ENCODE results near the gene DHRS11. TPM values are rescaled to one million over a fixed set of nuclear protein-coding genes. Genes with fewer than 3 reads are reported as not detected.

The DHRS11 gene
- total and polyA plus RNA-seq, 2 experiments from 2014 or later = 23.4 to 36.7 TPM

DNA sequence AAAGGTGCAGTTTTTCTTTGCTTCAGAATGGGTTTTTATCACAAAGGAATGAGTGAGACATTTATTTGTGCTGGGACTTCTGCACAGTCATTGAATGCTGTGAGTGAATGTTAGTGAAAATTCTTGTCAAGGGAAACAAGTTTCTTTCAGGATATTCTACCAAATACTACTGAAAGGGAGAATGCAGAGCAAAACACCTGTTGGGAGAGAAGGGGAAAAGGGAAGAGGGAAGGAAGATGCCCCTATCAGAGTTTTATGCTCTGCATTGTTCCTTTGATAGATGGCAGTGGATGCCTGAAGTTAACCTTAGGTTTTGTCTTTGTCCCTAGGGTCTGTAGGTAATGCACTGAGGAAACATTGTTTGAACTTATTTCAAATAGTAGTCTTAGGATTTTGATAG is 43.9 kb upstream of the DHRS11 start (continued):
- TF ChIP-seq, protein P1, sequence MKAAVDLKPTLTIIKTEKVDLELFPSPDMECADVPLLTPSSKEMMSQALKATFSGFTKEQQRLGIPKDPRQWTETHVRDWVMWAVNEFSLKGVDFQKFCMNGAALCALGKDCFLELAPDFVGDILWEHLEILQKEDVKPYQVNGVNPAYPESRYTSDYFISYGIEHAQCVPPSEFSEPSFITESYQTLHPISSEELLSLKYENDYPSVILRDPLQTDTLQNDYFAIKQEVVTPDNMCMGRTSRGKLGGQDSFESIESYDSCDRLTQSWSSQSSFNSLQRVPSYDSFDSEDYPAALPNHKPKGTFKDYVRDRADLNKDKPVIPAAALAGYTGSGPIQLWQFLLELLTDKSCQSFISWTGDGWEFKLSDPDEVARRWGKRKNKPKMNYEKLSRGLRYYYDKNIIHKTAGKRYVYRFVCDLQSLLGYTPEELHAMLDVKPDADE (IDR thresholded peaks at IDR 0.05) = no peak
- TF ChIP-seq, protein P2, sequence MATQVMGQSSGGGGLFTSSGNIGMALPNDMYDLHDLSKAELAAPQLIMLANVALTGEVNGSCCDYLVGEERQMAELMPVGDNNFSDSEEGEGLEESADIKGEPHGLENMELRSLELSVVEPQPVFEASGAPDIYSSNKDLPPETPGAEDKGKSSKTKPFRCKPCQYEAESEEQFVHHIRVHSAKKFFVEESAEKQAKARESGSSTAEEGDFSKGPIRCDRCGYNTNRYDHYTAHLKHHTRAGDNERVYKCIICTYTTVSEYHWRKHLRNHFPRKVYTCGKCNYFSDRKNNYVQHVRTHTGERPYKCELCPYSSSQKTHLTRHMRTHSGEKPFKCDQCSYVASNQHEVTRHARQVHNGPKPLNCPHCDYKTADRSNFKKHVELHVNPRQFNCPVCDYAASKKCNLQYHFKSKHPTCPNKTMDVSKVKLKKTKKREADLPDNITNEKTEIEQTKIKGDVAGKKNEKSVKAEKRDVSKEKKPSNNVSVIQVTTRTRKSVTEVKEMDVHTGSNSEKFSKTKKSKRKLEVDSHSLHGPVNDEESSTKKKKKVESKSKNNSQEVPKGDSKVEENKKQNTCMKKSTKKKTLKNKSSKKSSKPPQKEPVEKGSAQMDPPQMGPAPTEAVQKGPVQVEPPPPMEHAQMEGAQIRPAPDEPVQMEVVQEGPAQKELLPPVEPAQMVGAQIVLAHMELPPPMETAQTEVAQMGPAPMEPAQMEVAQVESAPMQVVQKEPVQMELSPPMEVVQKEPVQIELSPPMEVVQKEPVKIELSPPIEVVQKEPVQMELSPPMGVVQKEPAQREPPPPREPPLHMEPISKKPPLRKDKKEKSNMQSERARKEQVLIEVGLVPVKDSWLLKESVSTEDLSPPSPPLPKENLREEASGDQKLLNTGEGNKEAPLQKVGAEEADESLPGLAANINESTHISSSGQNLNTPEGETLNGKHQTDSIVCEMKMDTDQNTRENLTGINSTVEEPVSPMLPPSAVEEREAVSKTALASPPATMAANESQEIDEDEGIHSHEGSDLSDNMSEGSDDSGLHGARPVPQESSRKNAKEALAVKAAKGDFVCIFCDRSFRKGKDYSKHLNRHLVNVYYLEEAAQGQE (IDR thresholded peaks at IDR 0.05; ENCODE audit: unreplicated experiment) = no peak
- no peak for TF ChIP-seq JUNB (IDR thresholded peaks at IDR 0.05; ENCODE audit: unreplicated experiment)
- TF ChIP-seq NANOG (IDR thresholded peaks at IDR 0.05; ENCODE audit: borderline replicate concordance) = no peak
- no peak for TF ChIP-seq ZNF331 (CRISPR knock-in tag; IDR thresholded peaks at IDR 0.05; ENCODE audit: low read depth)
- no peak for TF ChIP-seq EZH2phosphoT487 (IDR thresholded peaks at IDR 0.05; ENCODE audit: unreplicated experiment)

DNA sequence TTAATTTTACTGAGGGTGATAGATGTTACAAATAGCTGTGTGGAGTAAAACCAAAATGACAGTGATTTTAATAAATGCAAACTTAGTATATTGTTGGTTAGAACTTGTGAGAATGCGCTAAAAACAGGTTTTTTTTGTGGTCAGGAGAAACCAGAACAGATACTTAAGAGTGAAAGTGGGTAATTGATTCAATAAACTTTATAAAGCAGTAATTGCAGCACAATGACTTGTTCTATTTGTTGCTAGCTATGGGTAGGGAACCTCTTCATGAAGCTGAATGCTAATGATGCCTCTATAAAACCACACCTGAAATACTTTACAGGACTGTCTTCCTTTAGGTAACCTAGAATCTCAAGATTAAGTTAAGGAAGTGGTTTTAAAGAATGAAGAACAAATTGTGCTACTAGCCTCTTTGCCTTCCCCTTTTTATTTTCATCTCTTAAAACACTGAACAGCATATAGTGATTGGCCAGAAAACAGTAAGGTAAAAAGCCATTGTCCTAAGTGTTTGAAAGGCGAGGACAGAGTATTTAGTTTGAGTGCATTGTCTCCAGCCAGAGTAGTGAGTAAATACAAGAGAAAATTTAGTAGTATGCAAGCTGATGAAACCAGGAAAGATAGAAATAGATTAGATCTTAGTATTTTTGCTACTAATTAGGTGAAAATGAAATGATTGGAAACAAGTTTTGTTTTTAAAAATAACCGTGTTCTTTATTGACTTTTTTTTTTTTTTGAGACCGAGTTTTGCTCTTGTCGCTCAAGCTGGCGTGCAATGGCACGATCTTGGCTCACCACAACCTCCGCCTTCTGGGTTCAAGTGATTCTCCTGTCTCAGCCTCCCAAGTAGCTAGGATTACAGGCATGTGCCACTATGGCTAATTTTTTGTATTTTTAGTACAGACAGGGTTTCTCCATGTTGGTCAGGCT is 40.9 kb upstream of the DHRS11 start:
- peaks cover 8% of the 10 kb centered on the region for H3K36me3 Mint-ChIP-seq (ENCODE audit: low read depth)
- Histone ChIP-seq H3K36me3 (ENCODE audit: insufficient read depth) (no peaks in the 10 kb centered on the region), H3K27ac (ENCODE audit: low read depth) (no peak overlapping the region), H3K79me2 (replicated peaks; ENCODE audit: insufficient read depth) (peaks cover 98% of the 10 kb centered on the region), H4K20me1 (replicated peaks; ENCODE audit: insufficient read depth) (peaks cover 21% of the 10 kb centered on the region), H3K4me2 (no peak overlapping the region), H3F3A (replicated peaks; ENCODE audit: low read depth) (peaks cover 5% of the 10 kb centered on the region; the same call in 1 of the 2 replicates), H3K4me1 (ENCODE audit: insufficient read depth) (peaks cover 19% of the 10 kb centered on the region), H3K27me3 (ENCODE audit: insufficient read depth) (no peaks in the 10 kb centered on the region), H3K4me3 (no peak overlapping the region), H2AFZ (no peak overlapping the region), H3K9me2 (ENCODE audit: insufficient read depth) (no peaks in the 10 kb centered on the region)
- H3K27ac Mint-ChIP-seq = 0 out of 2 replicates have a peak overlapping the region, but pooled peaks have one; percentile 29
- peaks cover 14% of the 10 kb centered on the region; the same call in 2 of the 3 replicates for H3K4me1 Mint-ChIP-seq
- H3K27me3 Mint-ChIP-seq (ENCODE audit: insufficient read depth, low read depth, poor library complexity) = peaks cover 4% of the 10 kb centered on the region
- H3K4me3 Mint-ChIP-seq = no peak overlapping the region
- no peaks in the 10 kb centered on the region for H3K9me3 Mint-ChIP-seq
- DNase-seq (ENCODE audit: low spot score) (no peak), ATAC-seq (no peak)
- no peak for TF ChIP-seq ZNF114 (CRISPR knock-in tag; IDR thresholded peaks at IDR 0.05)
- TF ChIP-seq, protein P1 (IDR thresholded peaks at IDR 0.05) = no peak
- TF ChIP-seq JUNB (IDR thresholded peaks at IDR 0.05; ENCODE audit: unreplicated experiment) = no peak
- TF ChIP-seq STAT1 (IDR thresholded peaks at IDR 0.05; ENCODE audit: unreplicated experiment) = no peak
- no peak for TF ChIP-seq EZH2 (IDR thresholded peaks at IDR 0.05; ENCODE audit: low read depth, unreplicated experiment)
- TF ChIP-seq, protein P3, sequence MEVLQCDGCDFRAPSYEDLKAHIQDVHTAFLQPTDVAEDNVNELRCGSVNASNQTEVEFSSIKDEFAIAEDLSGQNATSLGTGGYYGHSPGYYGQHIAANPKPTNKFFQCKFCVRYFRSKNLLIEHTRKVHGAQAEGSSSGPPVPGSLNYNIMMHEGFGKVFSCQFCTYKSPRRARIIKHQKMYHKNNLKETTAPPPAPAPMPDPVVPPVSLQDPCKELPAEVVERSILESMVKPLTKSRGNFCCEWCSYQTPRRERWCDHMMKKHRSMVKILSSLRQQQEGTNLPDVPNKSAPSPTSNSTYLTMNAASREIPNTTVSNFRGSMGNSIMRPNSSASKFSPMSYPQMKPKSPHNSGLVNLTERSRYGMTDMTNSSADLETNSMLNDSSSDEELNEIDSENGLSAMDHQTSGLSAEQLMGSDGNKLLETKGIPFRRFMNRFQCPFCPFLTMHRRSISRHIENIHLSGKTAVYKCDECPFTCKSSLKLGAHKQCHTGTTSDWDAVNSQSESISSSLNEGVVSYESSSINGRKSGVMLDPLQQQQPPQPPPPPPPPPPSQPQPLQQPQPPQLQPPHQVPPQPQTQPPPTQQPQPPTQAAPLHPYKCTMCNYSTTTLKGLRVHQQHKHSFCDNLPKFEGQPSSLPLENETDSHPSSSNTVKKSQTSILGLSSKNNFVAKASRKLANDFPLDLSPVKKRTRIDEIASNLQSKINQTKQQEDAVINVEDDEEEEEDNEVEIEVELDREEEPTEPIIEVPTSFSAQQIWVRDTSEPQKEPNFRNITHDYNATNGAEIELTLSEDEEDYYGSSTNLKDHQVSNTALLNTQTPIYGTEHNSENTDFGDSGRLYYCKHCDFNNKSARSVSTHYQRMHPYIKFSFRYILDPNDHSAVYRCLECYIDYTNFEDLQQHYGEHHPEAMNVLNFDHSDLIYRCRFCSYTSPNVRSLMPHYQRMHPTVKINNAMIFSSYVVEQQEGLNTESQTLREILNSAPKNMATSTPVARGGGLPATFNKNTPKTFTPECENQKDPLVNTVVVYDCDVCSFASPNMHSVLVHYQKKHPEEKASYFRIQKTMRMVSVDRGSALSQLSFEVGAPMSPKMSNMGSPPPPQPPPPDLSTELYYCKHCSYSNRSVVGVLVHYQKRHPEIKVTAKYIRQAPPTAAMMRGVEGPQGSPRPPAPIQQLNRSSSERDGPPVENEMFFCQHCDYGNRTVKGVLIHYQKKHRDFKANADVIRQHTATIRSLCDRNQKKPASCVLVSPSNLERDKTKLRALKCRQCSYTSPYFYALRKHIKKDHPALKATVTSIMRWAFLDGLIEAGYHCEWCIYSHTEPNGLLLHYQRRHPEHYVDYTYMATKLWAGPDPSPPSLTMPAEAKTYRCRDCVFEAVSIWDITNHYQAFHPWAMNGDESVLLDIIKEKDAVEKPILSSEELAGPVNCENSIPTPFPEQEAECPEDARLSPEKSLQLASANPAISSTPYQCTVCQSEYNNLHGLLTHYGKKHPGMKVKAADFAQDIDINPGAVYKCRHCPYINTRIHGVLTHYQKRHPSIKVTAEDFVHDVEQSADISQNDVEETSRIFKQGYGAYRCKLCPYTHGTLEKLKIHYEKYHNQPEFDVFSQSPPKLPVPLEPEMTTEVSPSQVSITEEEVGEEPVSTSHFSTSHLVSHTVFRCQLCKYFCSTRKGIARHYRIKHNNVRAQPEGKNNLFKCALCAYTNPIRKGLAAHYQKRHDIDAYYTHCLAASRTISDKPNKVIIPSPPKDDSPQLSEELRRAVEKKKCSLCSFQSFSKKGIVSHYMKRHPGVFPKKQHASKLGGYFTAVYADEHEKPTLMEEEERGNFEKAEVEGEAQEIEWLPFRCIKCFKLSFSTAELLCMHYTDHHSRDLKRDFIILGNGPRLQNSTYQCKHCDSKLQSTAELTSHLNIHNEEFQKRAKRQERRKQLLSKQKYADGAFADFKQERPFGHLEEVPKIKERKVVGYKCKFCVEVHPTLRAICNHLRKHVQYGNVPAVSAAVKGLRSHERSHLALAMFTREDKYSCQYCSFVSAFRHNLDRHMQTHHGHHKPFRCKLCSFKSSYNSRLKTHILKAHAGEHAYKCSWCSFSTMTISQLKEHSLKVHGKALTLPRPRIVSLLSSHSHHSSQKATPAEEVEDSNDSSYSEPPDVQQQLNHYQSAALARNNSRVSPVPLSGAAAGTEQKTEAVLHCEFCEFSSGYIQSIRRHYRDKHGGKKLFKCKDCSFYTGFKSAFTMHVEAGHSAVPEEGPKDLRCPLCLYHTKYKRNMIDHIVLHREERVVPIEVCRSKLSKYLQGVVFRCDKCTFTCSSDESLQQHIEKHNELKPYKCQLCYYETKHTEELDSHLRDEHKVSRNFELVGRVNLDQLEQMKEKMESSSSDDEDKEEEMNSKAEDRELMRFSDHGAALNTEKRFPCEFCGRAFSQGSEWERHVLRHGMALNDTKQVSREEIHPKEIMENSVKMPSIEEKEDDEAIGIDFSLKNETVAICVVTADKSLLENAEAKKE (CRISPR knock-in tag; IDR thresholded peaks at IDR 0.05) = no peak
- no peak for TF ChIP-seq POLR2AphosphoS5 (IDR thresholded peaks at IDR 0.05; ENCODE audit: low read depth)
- TF ChIP-seq ZNF331 (CRISPR knock-in tag; IDR thresholded peaks at IDR 0.05; ENCODE audit: low read depth) = no peak
- TF ChIP-seq NANOG (IDR thresholded peaks at IDR 0.05; ENCODE audit: borderline replicate concordance) = no peak
